NB4 (cell line): ENCODE data around the gene TACC3.

ENCODE experiments used
- DNase-seq: peaks from one replicate; pipeline ENCODE4 v3.0.0; 2010; ENCODE audit warnings: low read depth
- H3K4me3 ChIP-seq: one replicate; pipeline ENCODE4 v1.5.1; 2011; ENCODE audit warnings: mild to moderate bottlenecking, low read depth, low read length, moderate library complexity
- CTCF ChIP-seq: IDR thresholded peaks from one replicate; pipeline ENCODE4 v1.5.1; 2012; ENCODE audit warnings: low read depth, low read length
- MAX ChIP-seq: IDR thresholded peaks from 2 replicates; pipeline ENCODE4 v1.6.1; 2011; ENCODE audit warnings: low read depth, low read length
- MYC ChIP-seq: IDR thresholded peaks from 2 replicates; pipeline ENCODE4 v1.6.1; 2011; ENCODE audit warnings: low read depth, low read length
- POLR2A ChIP-seq: IDR thresholded peaks from 2 replicates; pipeline ENCODE4 v1.6.1; 2011; ENCODE audit warnings: mild to moderate bottlenecking; ENCODE audit not compliant: insufficient read length; ENCODE audit errors: extremely low read depth

Gene TACC3

GRCh38 chr4:1684506-1685234, 36.7 kb upstream of the TACC3 start:
- peak; percentile 24 for DNase-seq
- TF ChIP-seq POLR2A (peak; percentile 35), MYC (no peak)
- no peak overlapping the region for H3K4me3 ChIP-seq

GRCh38 chr4:1685235-1686150, 35.8 kb upstream of the TACC3 start:
- H3K4me3 ChIP-seq: no peak overlapping the region
- no peak for DNase-seq
- TF ChIP-seq POLR2A (no peak), MAX (no peak), MYC (no peak), CTCF (no peak)

- TF ChIP-seq MAX (no peak), CTCF (no peak), MYC (no peak), POLR2A (no peak)
- H3K4me3 ChIP-seq: no peak overlapping the region
- DNase-seq: no peak
Measured at GRCh38 chr4:1686440-1687036, 34.8 kb upstream of the TACC3 start.

- DNase-seq: no peak
- no peak overlapping the region for H3K4me3 ChIP-seq
- TF ChIP-seq POLR2A (no peak), MYC (no peak), CTCF (no peak), MAX (no peak)
Measured at GRCh38 chr4:1690698-1691097, 30.6 kb upstream of the TACC3 start.

- TF ChIP-seq CTCF (no peak), MYC (no peak)
- no peak overlapping the region for H3K4me3 ChIP-seq
- DNase-seq: no peak
Measured at GRCh38 chr4:1691737-1692373, 29.5 kb upstream of the TACC3 start.
